Neuronal stem cell (in vitro differentiated cells): Measurements from ENCODE around the gene LPP.

Source experiments
- DNase-seq: peaks from one replicate; pipeline ENCODE4 v3.0.0-alpha.2; 2013; ENCODE audit warnings: low spot score
- H2AFZ ChIP-seq: one replicate; pipeline ENCODE4 v1.6.1; 2013; ENCODE audit warnings: mild to moderate bottlenecking, low read length, inconsistent platforms
- H2AK5ac ChIP-seq: 2 replicates; pipeline ENCODE4 v1.6.1; 2013; ENCODE audit warnings: low read depth, mild to moderate bottlenecking, inconsistent platforms, low read length, moderate library complexity, mixed read lengths
- H2BK120ac ChIP-seq: 2 replicates; pipeline ENCODE4 v1.6.1; 2013; ENCODE audit warnings: low read depth, mild to moderate bottlenecking, inconsistent platforms, low read length, moderate library complexity, mixed read lengths
- H2BK12ac ChIP-seq: one replicate; pipeline ENCODE4 v1.6.1; 2013; ENCODE audit warnings: low read length, inconsistent platforms
- H2BK15ac ChIP-seq: 2 replicates; pipeline ENCODE4 v1.6.1; 2013; ENCODE audit warnings: mild to moderate bottlenecking, low read length, inconsistent platforms, mixed read lengths
- H2BK5ac ChIP-seq: one replicate; pipeline ENCODE4 v1.6.1; 2013; ENCODE audit warnings: inconsistent platforms, mild to moderate bottlenecking, low read length, moderate library complexity
- H3K14ac ChIP-seq: one replicate; pipeline ENCODE4 v1.6.1; 2013; ENCODE audit warnings: low read length, inconsistent platforms
- H3K18ac ChIP-seq: 2 replicates; pipeline ENCODE4 v1.6.1; 2013; ENCODE audit warnings: low read length, inconsistent platforms
- H3K23ac ChIP-seq: 2 replicates; pipeline ENCODE4 v1.6.1; 2013; ENCODE audit warnings: low read depth, mild to moderate bottlenecking, mixed read lengths, low read length, inconsistent platforms; ENCODE audit not compliant: poor library complexity
- H3K27ac ChIP-seq: replicated peaks from 3 replicates; pipeline ENCODE4 v1.5.1; 2013; ENCODE audit warnings: low read length, inconsistent platforms
- H3K27me3 ChIP-seq, 3 experiments: 2 replicates each; pipeline ENCODE4 v1.6.1; 2013; ENCODE audit warnings: low read length in 3 of 3, mild to moderate bottlenecking in 2 of 3, inconsistent platforms in 1 of 3, low read depth in 1 of 3, mixed read lengths in 1 of 3, moderate library complexity in 1 of 3; ENCODE audit not compliant: control insufficient read depth in 3 of 3, insufficient read depth in 3 of 3
- H3K36me3 ChIP-seq, 2 donors: replicated peaks in 1 of 2; 2 replicates each; pipeline ENCODE4 v1.6.1; 2013; ENCODE audit warnings: low read length in 2 of 2; ENCODE audit not compliant: control insufficient read depth in 2 of 2, insufficient read depth in 2 of 2
- H3K4ac ChIP-seq: 2 replicates; pipeline ENCODE4 v1.6.1; 2013; ENCODE audit warnings: inconsistent platforms, mild to moderate bottlenecking, low read length, moderate library complexity
- H3K4me1 ChIP-seq, 2 donors: 1 replicate in 1 of 2; 2 replicates in 1 of 2; pipeline ENCODE4 v1.6.1; 2013; ENCODE audit warnings: low read length in 2 of 2, low read depth in 1 of 2; ENCODE audit not compliant: control insufficient read depth in 2 of 2, insufficient read depth in 1 of 2
- H3K4me2 ChIP-seq: one replicate; pipeline ENCODE4 v1.6.1; 2013; ENCODE audit warnings: mild to moderate bottlenecking, low read length, inconsistent platforms; ENCODE audit not compliant: insufficient read depth, poor library complexity, severe bottlenecking
- H3K4me3 ChIP-seq, 2 donors: 2 replicates each; pipeline ENCODE4 v1.5.1; 2013; ENCODE audit warnings: low read length in 2 of 2, mild to moderate bottlenecking in 2 of 2, inconsistent platforms in 1 of 2, moderate library complexity in 1 of 2
- H3K79me1 ChIP-seq: one replicate; pipeline ENCODE4 v1.6.1; 2013; ENCODE audit warnings: low read depth, mild to moderate bottlenecking, inconsistent platforms, low read length, moderate library complexity
- H3K9ac ChIP-seq: one replicate; pipeline ENCODE4 v1.6.1; 2013; ENCODE audit warnings: mild to moderate bottlenecking, low read depth, low read length, inconsistent platforms; ENCODE audit not compliant: poor library complexity
- H3K9me3 ChIP-seq, 2 donors: replicated peaks in 1 of 2; 2 replicates each; pipeline versions ENCODE3 to v1.6.1; 2013; ENCODE audit warnings: low read length in 2 of 2, mild to moderate bottlenecking in 2 of 2, inconsistent platforms in 1 of 2, low read depth in 1 of 2, mixed read lengths in 1 of 2, moderate library complexity in 1 of 2; ENCODE audit not compliant: control insufficient read depth in 2 of 2, insufficient read depth in 1 of 2
- H4K8ac ChIP-seq: one replicate; pipeline ENCODE4 v1.6.1; 2013; ENCODE audit warnings: low read depth, mild to moderate bottlenecking, inconsistent platforms, low read length, moderate library complexity
- H4K91ac ChIP-seq: one replicate; pipeline ENCODE4 v1.6.1; 2013; ENCODE audit warnings: low read length, low read depth, mild to moderate bottlenecking, inconsistent platforms; ENCODE audit not compliant: poor library complexity
- WGBS, 2 donors: extraction: QIAGEN DNeasy Blood & Tissue Kit; methylation state at CpG; one replicate each; pipeline ENCODE4 v1.1.7; 2013; ENCODE audit warnings: missing lambda C conversion rate in 2 of 2, mixed read lengths in 1 of 2; ENCODE audit not compliant: insufficient read length in 2 of 2, insufficient replicate concordance in 1 of 2; ENCODE audit errors: extremely low coverage in 2 of 2; 5-methylcytosine and 5-hydroxymethylcytosine counted together

LPP gene

GRCh38 chr3:188721312-188721711 lies 567.4 kb downstream of the LPP start:
- Histone ChIP-seq H3K23ac (no peak overlapping the region), H3K18ac (no peak overlapping the region), H2BK15ac (no peak overlapping the region), H3K9ac (no peak overlapping the region), H2BK5ac (no peak overlapping the region), H3K27ac (no peak overlapping the region), H3K36me3 (no peaks in the 10 kb centered on the region), H4K8ac (no peak overlapping the region), H2BK120ac (no peak overlapping the region), H4K91ac (no peak overlapping the region), H3K9me3 (no peaks in the 10 kb centered on the region), H3K4me2 (no peak overlapping the region), H2BK12ac (no peak overlapping the region), H3K79me1 (no peaks in the 10 kb centered on the region), H3K27me3 (no peaks in the 10 kb centered on the region), H3K4me1 (no peaks in the 10 kb centered on the region), H2AK5ac (no peak overlapping the region), H3K14ac (no peak overlapping the region), H3K4ac (no peak overlapping the region), H2AFZ (no peak overlapping the region), H3K4me3 (no peak overlapping the region)
- no peak for DNase-seq
- no CpG with 5 or more reads among the region's 4 CpGs for WGBS, 2 donors

- Histone ChIP-seq H4K8ac (no peak overlapping the region), H4K91ac (no peak overlapping the region), H3K4me1 (no peaks in the 10 kb centered on the region), H2AK5ac (no peak overlapping the region), H3K4me2 (no peak overlapping the region), H3K36me3 (no peaks in the 10 kb centered on the region), H2AFZ (no peak overlapping the region), H3K4ac (no peak overlapping the region), H2BK5ac (no peak overlapping the region), H2BK15ac (no peak overlapping the region), H3K27ac (no peak overlapping the region), H3K27me3 (no peaks in the 10 kb centered on the region), H3K9ac (no peak overlapping the region), H3K23ac (no peak overlapping the region), H3K4me3 (no peak overlapping the region), H2BK120ac (no peak overlapping the region), H3K79me1 (no peaks in the 10 kb centered on the region), H3K14ac (no peak overlapping the region), H3K18ac (no peak overlapping the region), H2BK12ac (no peak overlapping the region), H3K9me3 (no peaks in the 10 kb centered on the region)
- no peak for DNase-seq
- WGBS, 2 donors: no CpG with 5 or more reads among the region's 3 CpGs
Observed at GRCh38 chr3:188721990-188722389, 568.0 kb downstream of the LPP start.

GRCh38 chr3:188722963-188723362 lies 569.0 kb downstream of the LPP start:
- Histone ChIP-seq H3K4ac (no peak overlapping the region), H3K18ac (no peak overlapping the region), H2AFZ (no peak overlapping the region), H3K4me3 (no peak overlapping the region), H3K27me3 (no peaks in the 10 kb centered on the region), H2BK15ac (no peak overlapping the region), H3K4me1 (no peaks in the 10 kb centered on the region), H3K27ac (no peak overlapping the region), H3K9ac (no peak overlapping the region), H2AK5ac (no peak overlapping the region), H3K4me2 (no peak overlapping the region), H4K8ac (no peak overlapping the region), H3K79me1 (no peaks in the 10 kb centered on the region), H2BK12ac (no peak overlapping the region), H2BK120ac (no peak overlapping the region), H3K36me3 (no peaks in the 10 kb centered on the region), H3K9me3 (no peaks in the 10 kb centered on the region), H3K23ac (no peak overlapping the region), H4K91ac (no peak overlapping the region), H2BK5ac (no peak overlapping the region), H3K14ac (no peak overlapping the region)
- WGBS, 2 donors: no CpG with 5 or more reads among the region's 3 CpGs
- DNase-seq: no peak

- Histone ChIP-seq H3K4me2 (no peak overlapping the region), H3K18ac (no peak overlapping the region), H2BK12ac (no peak overlapping the region), H3K4ac (no peak overlapping the region), H2AK5ac (no peak overlapping the region), H3K4me3 (no peak overlapping the region), H3K27me3 (no peaks in the 10 kb centered on the region), H3K27ac (no peak overlapping the region), H3K9me3 (no peaks in the 10 kb centered on the region), H4K91ac (no peak overlapping the region), H2BK120ac (no peak overlapping the region), H3K4me1 (no peaks in the 10 kb centered on the region), H3K79me1 (no peaks in the 10 kb centered on the region), H3K9ac (no peak overlapping the region), H2BK15ac (no peak overlapping the region), H3K23ac (no peak overlapping the region), H2AFZ (no peak overlapping the region), H4K8ac (no peak overlapping the region), H3K14ac (no peak overlapping the region), H2BK5ac (no peak overlapping the region), H3K36me3 (no peaks in the 10 kb centered on the region)
- no peak for DNase-seq
- WGBS, 2 donors: no CpG with 5 or more reads among the region's 2 CpGs
Observed at GRCh38 chr3:188727052-188727451, 573.1 kb downstream of the LPP start.
